Adipocyte (in vitro differentiated cells): Measurements from ENCODE around the gene WDR20.
A peak's percentile ranks its signal among the peaks of the same experiment; 100 is the strongest.

ENCODE experiments used
- DNase-seq: peaks from one replicate; pipeline ENCODE4 v3.0.0-alpha.2; 2015; ENCODE audit warnings: low read depth
- H3K27me3 ChIP-seq: replicated peaks from 2 replicates; pipeline ENCODE4 v1.7.0; 2013; ENCODE audit warnings: mild to moderate bottlenecking, low read length, moderate library complexity; ENCODE audit not compliant: control insufficient read depth, insufficient read depth
- H3K36me3 ChIP-seq: 2 replicates; pipeline ENCODE4 v1.7.0; 2013; ENCODE audit warnings: low read length, mild to moderate bottlenecking, moderate library complexity; ENCODE audit not compliant: control insufficient read depth, insufficient read depth, severe bottlenecking
- H3K4me1 ChIP-seq: 2 replicates; pipeline ENCODE4 v1.7.0; 2013; ENCODE audit warnings: mild to moderate bottlenecking, low read length, moderate library complexity; ENCODE audit not compliant: control insufficient read depth, insufficient read depth
- H3K4me3 ChIP-seq: 2 replicates; pipeline ENCODE4 v1.7.0; 2013; ENCODE audit warnings: mild to moderate bottlenecking, low read length, moderate library complexity
- H3K9ac ChIP-seq: 2 replicates; pipeline ENCODE4 v1.7.0; 2013; ENCODE audit warnings: mild to moderate bottlenecking, low read length, moderate library complexity
- H3K9me3 ChIP-seq: 2 replicates; pipeline ENCODE4 v1.7.0; 2013; ENCODE audit warnings: mild to moderate bottlenecking, low read length, moderate library complexity; ENCODE audit not compliant: control insufficient read depth

The WDR20 gene, protein sequence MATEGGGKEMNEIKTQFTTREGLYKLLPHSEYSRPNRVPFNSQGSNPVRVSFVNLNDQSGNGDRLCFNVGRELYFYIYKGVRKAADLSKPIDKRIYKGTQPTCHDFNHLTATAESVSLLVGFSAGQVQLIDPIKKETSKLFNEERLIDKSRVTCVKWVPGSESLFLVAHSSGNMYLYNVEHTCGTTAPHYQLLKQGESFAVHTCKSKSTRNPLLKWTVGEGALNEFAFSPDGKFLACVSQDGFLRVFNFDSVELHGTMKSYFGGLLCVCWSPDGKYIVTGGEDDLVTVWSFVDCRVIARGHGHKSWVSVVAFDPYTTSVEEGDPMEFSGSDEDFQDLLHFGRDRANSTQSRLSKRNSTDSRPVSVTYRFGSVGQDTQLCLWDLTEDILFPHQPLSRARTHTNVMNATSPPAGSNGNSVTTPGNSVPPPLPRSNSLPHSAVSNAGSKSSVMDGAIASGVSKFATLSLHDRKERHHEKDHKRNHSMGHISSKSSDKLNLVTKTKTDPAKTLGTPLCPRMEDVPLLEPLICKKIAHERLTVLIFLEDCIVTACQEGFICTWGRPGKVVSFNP

DNA sequence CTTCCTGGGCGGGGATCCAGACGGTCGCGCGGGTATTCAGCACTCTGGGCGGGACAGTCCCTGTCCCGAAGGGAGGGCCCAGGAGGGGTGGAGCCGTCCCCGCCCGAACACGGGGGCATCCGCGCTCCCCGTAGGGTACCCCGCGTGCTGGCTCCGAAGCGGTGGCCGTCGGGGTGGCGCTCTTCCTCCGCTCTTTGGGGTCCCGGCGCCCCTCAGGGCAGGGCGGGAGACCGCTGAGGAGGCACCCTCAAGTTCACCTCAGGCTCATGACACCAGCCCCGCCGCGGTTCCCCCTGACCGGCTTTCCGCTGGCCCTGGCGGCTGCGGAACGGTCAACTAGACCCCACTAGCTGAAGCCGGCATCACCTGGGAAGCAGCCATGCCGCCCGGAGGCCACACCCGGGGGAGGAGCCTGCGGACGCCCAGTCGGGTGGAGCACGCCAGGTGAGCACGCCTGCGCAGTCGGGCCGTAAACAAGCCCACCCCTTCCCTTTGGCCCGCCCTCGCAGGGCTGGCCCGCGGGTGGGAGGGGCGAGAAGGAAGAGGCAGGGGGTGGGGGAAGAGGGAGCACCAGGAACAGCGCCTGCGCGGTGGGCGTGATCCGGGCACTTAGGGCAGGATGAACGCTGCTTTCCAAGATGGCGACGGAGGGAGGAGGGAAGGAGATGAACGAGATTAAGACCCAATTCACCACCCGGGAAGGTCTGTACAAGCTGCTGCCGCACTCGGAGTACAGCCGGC is at the start of gene WDR20:
TSS of gene WDR20 (plus strand) at position 612 of the 741 bp plus-strand sequence. CDS start at position 639, 27 bp downstream.
- H3K4me3 ChIP-seq, result peak within 1 kb of the TSS; percentile 99
- H3K9me3 ChIP-seq, result no peaks in the 10 kb centered on the region
- peak within 1 kb of the TSS; percentile 98 for H3K9ac ChIP-seq
- H3K36me3 ChIP-seq, result no peaks in the 10 kb centered on the region
- DNase-seq, result peak; percentile 99
- H3K27me3 ChIP-seq, result no peaks in the 10 kb centered on the region
- H3K4me1 ChIP-seq, result peaks cover 11% of the 10 kb centered on the region

GRCh38 chr14:102090713-102091112 is 49.0 kb upstream of the WDR20 start:
- Histone ChIP-seq H3K9me3 (no peaks in the 10 kb centered on the region), H3K4me3 (no peak overlapping the region)

DNA sequence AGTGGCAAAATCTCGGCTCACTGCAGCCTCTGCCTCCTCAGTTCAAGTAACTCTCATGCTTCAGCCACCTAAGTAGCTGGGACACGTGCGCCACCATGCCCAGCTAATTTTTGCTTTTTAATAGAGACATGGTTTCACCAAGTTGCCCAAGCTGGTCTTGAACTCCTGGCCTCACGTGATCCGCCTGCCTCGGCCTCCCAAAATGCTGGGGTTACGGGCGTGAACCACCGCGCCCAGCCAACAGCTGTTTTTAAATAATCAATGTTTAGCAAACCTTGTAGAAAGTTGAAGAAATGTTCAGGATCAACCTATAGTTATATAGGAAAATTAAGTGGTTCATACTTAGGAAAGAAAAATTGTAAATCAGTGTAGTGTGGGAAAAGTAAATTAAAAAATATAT is 46.9 kb upstream of the WDR20 start:
- H3K4me3 ChIP-seq, result no peak overlapping the region
- DNase-seq, result no peak
- H3K36me3 ChIP-seq, result no peaks in the 10 kb centered on the region
- H3K27me3 ChIP-seq, result no peaks in the 10 kb centered on the region
- H3K4me1 ChIP-seq, result peaks cover 15% of the 10 kb centered on the region
- no peak overlapping the region for H3K9ac ChIP-seq
- H3K9me3 ChIP-seq, result no peaks in the 10 kb centered on the region

More at GRCh38 chr14:102090713-102091112, 49.0 kb upstream of the WDR20 start:
- no peak for DNase-seq
- Histone ChIP-seq H3K9ac (no peak overlapping the region), H3K36me3 (peaks cover 2% of the 10 kb centered on the region), H3K27me3 (no peaks in the 10 kb centered on the region), H3K4me1 (peaks cover 12% of the 10 kb centered on the region)

- peaks cover 5% of the 10 kb centered on the region for H3K4me1 ChIP-seq
- H3K9ac ChIP-seq, result no peak overlapping the region
- no peak overlapping the region for H3K4me3 ChIP-seq
- no peak for DNase-seq
- H3K9me3 ChIP-seq, result no peaks in the 10 kb centered on the region
- no peaks in the 10 kb centered on the region for H3K27me3 ChIP-seq
- no peaks in the 10 kb centered on the region for H3K36me3 ChIP-seq
These were observed 45.6 kb upstream of the WDR20 start for GRCh38 chr14:102094101-102094500.

GRCh38 chr14:102095231-102095870 is 44.3 kb upstream of the WDR20 start:
- peaks cover 5% of the 10 kb centered on the region for H3K4me1 ChIP-seq
- no peaks in the 10 kb centered on the region for H3K36me3 ChIP-seq
- H3K9me3 ChIP-seq, result no peaks in the 10 kb centered on the region
- DNase-seq, result peak; percentile 25
- no peak overlapping the region for H3K9ac ChIP-seq
- H3K4me3 ChIP-seq, result no peak overlapping the region
- no peaks in the 10 kb centered on the region for H3K27me3 ChIP-seq

- H3K9me3 ChIP-seq, result no peaks in the 10 kb centered on the region
- H3K4me3 ChIP-seq, result no peak overlapping the region
- DNase-seq, result no peak
These were observed 43.7 kb upstream of the WDR20 start for GRCh38 chr14:102095871-102096568.

DNA sequence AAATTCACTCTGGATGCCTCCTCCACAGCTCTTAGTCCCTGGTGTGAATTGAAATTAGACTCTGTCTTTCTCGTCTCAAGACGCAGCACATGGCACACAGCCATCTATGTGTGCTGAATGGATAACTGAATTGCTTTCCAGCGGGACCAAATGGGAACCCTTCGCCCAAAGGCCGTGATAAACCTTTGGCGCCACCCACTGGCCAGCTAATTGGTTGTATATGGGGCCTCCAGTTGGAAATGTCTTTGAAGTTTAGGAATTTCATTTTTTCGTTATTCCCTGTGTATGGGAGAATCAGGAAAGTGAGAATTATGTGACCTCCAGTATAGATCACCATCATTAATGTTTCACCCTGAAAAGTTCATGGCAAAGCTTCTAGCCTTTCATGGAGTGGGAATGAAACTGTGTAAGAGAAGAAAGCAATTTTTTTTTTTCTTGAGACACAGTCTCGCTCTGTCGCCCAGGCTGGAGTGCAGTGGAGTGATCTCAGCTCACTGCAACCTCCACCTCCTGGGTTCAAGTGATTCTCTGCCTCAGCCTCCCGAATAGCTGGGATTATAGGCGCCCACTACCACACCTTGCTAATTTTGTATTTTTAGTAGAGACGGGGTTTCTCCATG is 43.0 kb upstream of the WDR20 start:
- Histone ChIP-seq H3K9ac (peak overlapping the region; percentile 34), H3K9me3 (no peaks in the 10 kb centered on the region), H3K27me3 (no peaks in the 10 kb centered on the region), H3K4me3 (no peak overlapping the region), H3K4me1 (peaks cover 5% of the 10 kb centered on the region), H3K36me3 (no peaks in the 10 kb centered on the region)
- peak; percentile 91 for DNase-seq

More at GRCh38 chr14:102095871-102096568, 43.7 kb upstream of the WDR20 start:
- Histone ChIP-seq H3K9ac (no peak overlapping the region), H3K27me3 (no peaks in the 10 kb centered on the region), H3K36me3 (no peaks in the 10 kb centered on the region), H3K4me1 (peaks cover 5% of the 10 kb centered on the region)

DNA sequence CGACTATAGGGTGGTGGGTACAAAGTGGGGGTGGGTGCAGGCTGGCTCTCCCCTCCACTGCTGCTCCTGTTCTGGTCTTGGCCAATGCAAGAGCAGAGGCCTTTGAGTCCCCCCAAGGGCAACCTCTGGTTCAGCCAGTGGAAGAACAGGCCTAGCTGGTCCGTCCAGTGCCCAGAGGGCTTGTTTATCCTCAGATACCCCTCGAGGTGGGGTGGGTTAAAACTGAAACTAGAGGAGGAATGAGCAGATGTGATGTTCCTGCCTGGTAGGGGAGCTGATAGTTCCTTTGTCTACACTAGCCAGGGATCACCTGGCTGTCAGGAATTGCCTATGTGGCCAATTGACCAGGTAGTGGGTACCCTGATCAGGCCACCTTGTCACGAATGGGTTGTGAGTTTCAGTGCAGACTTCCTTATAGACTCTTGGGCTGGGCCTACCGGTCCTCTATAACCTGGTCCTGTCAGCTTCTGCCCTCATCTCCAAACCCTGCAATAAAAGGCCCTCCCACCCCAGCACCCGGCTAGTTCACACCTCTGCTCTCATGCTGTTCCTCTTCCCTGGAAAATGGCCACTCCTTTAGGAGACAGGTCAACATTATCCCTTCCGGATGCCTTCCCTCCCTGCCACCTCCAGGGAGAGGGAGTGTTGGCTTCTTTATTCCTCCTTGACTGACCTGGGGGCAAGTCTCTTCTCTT is 42.1 kb upstream of the WDR20 start:
- H3K4me3 ChIP-seq, result no peak overlapping the region
- no peak overlapping the region for H3K9ac ChIP-seq
- H3K4me1 ChIP-seq, result peaks cover 5% of the 10 kb centered on the region
- H3K9me3 ChIP-seq, result no peaks in the 10 kb centered on the region
- no peak for DNase-seq
- no peaks in the 10 kb centered on the region for H3K36me3 ChIP-seq
- no peaks in the 10 kb centered on the region for H3K27me3 ChIP-seq

DNA sequence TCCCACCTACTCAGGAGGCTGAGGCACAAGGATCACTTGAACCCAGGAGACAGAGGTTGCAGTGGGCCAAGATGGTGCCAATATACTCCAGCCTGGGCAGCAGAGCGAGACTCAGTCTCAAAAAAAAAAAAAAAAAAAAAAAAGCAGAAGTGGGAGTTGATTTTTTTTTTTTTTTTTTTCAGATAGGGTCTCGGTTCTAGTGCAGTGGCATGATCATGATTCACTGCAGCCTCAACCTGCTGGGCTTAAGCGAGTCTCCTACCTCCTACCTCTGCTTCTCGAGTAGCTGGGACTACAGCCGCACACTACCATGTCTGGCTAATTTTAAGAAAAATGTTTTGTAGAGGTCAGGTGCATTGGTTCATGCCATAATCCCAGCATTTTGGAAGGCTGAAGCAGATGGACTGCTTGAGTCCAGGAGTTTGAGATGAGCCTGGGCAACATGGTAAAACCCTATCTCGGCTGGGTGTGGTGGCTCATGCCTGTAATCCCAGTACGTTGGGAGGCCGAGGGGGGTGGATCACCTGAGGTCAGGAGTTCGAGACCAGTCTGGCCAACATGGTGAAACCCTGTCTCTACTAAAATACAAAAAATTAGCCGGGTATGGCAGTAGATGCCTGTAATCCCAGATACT is 36.5 kb upstream of the WDR20 start:
- H3K4me1 ChIP-seq, result no peaks in the 10 kb centered on the region
- no peaks in the 10 kb centered on the region for H3K36me3 ChIP-seq
- H3K9ac ChIP-seq, result no peak overlapping the region
- H3K4me3 ChIP-seq, result no peak overlapping the region
- no peaks in the 10 kb centered on the region for H3K9me3 ChIP-seq
- no peaks in the 10 kb centered on the region for H3K27me3 ChIP-seq
- DNase-seq, result no peak
